Trophoblast cell (in vitro differentiated cells and primary cell): ENCODE results near the gene HNRNPC.

ENCODE experiments used
- DNase-seq, 2 donors: peaks; one replicate each; pipeline ENCODE4 v3.0.0-alpha.2; 2016
- H2AFZ ChIP-seq: 2 replicates; pipeline ENCODE4 v1.6.1; 2013; ENCODE audit warnings: low read length, moderate library complexity, mild to moderate bottlenecking; ENCODE audit not compliant: insufficient read depth, poor library complexity
- H2AK5ac ChIP-seq: 2 replicates; pipeline ENCODE4 v1.6.1; 2013; ENCODE audit warnings: mild to moderate bottlenecking, low read length
- H2BK120ac ChIP-seq: 2 replicates; pipeline ENCODE4 v1.6.1; 2013; ENCODE audit warnings: low read length, mild to moderate bottlenecking, moderate library complexity; ENCODE audit not compliant: insufficient read depth, poor library complexity
- H2BK12ac ChIP-seq: 2 replicates; pipeline ENCODE4 v1.6.1; 2013; ENCODE audit warnings: mild to moderate bottlenecking, low read length, moderate library complexity
- H2BK5ac ChIP-seq: 2 replicates; pipeline ENCODE4 v1.6.1; 2013; ENCODE audit warnings: low read length, low read depth, moderate library complexity, mild to moderate bottlenecking; ENCODE audit not compliant: poor library complexity
- H3K14ac ChIP-seq: 2 replicates; pipeline ENCODE4 v1.6.1; 2013; ENCODE audit warnings: mild to moderate bottlenecking, low read length
- H3K18ac ChIP-seq: 2 replicates; pipeline ENCODE4 v1.6.1; 2013; ENCODE audit warnings: mild to moderate bottlenecking, low read length
- H3K23ac ChIP-seq: 2 replicates; pipeline ENCODE4 v1.6.1; 2013; ENCODE audit warnings: low read length
- H3K27ac ChIP-seq: 2 replicates; pipeline ENCODE4 v1.5.1; 2013; ENCODE audit warnings: low read depth, mild to moderate bottlenecking, inconsistent platforms, low read length, moderate library complexity
- H3K27me3 ChIP-seq: 2 replicates; pipeline ENCODE4 v1.6.1; 2013; ENCODE audit warnings: inconsistent platforms, mild to moderate bottlenecking, low read length, moderate library complexity; ENCODE audit not compliant: insufficient read depth
- H3K36me3 ChIP-seq, 2 experiments: 1 replicate in 1 of 2; 2 replicates in 1 of 2; pipeline ENCODE4 v1.6.1; 2013; ENCODE audit warnings: low read length in 2 of 2, mild to moderate bottlenecking in 2 of 2, moderate library complexity in 1 of 2; ENCODE audit not compliant: insufficient read depth in 2 of 2, control insufficient read depth in 1 of 2
- H3K4ac ChIP-seq: 2 replicates; pipeline ENCODE4 v1.6.1; 2013; ENCODE audit warnings: low read depth, mild to moderate bottlenecking, low read length, moderate library complexity
- H3K4me1 ChIP-seq, 2 experiments: 1 replicate in 1 of 2; 2 replicates in 1 of 2; pipeline ENCODE4 v1.6.1; 2013; ENCODE audit warnings: low read length in 2 of 2, mild to moderate bottlenecking in 2 of 2, moderate library complexity in 1 of 2; ENCODE audit not compliant: insufficient read depth in 2 of 2, control insufficient read depth in 1 of 2
- H3K4me2 ChIP-seq: 2 replicates; pipeline ENCODE4 v1.6.1; 2013; ENCODE audit warnings: inconsistent platforms, mild to moderate bottlenecking, low read length, moderate library complexity
- H3K4me3 ChIP-seq: 2 replicates; pipeline ENCODE4 v1.5.1; 2013; ENCODE audit warnings: mild to moderate bottlenecking, low read depth, low read length, inconsistent platforms
- H3K79me1 ChIP-seq: one replicate; pipeline ENCODE4 v1.6.1; 2013; ENCODE audit warnings: low read length
- H3K79me2 ChIP-seq: 2 replicates; pipeline ENCODE4 v1.6.1; 2013; ENCODE audit warnings: low read length, mild to moderate bottlenecking; ENCODE audit not compliant: control insufficient read depth, insufficient read depth, poor library complexity
- H3K9ac ChIP-seq: 2 replicates; pipeline ENCODE4 v1.6.1; 2013; ENCODE audit warnings: mild to moderate bottlenecking, low read length
- H3K9me3 ChIP-seq: 2 replicates; pipeline ENCODE4 v1.6.1; 2013; ENCODE audit warnings: low read depth, mild to moderate bottlenecking, control low read depth, inconsistent platforms, low read length; ENCODE audit not compliant: insufficient read depth
- H4K12ac ChIP-seq: 2 replicates; pipeline ENCODE4 v1.6.1; 2013; ENCODE audit warnings: low read depth, mild to moderate bottlenecking, low read length, moderate library complexity
- H4K8ac ChIP-seq: 2 replicates; pipeline ENCODE4 v1.6.1; 2013; ENCODE audit warnings: low read depth, mild to moderate bottlenecking, low read length, moderate library complexity
- H4K91ac ChIP-seq: one replicate; pipeline ENCODE4 v1.6.1; 2013; ENCODE audit warnings: low read depth, mild to moderate bottlenecking, low read length, moderate library complexity
- WGBS: extraction: QIAGEN DNeasy Blood & Tissue Kit; methylation state at CpG from one replicate; pipeline ENCODE4 v1.1.7; 2013; ENCODE audit warnings: missing lambda C conversion rate; ENCODE audit not compliant: insufficient read length, insufficient coverage; ENCODE audit errors: extremely low coverage; 5-methylcytosine and 5-hydroxymethylcytosine counted together

HNRNPC gene

DNA sequence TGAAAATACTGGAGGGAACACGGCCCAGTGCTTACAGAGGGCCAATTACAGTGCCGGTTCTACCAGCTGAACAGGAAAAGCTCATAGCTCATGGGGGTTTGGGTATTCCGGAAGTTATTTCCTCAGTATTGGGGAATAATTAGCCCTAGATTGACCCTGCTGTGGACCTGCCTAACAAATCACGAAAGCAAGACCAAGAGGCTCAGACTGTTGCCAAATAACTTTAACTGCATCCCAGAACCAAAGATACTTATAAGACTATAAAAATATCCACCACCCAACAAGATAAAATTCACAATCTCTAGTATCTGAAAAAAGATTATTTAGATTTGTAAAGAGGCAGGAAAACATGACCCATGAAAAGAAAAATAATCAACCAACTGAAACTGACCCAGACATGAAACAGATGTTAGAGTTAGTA lies 105.4 kb downstream of the HNRNPC start:
- Histone ChIP-seq H3K79me1 (no peaks in the 10 kb centered on the region), H3K79me2 (no peaks in the 10 kb centered on the region), H3K4me1 (peaks cover 0 to 3% of the 10 kb centered on the region in 2 experiments), H2AFZ (no peak overlapping the region), H3K9me3 (peaks cover 1% of the 10 kb centered on the region), H4K8ac (no peak overlapping the region), H4K91ac (no peak overlapping the region), H3K18ac (no peak overlapping the region), H3K14ac (no peak overlapping the region), H3K4me3 (no peak overlapping the region), H4K12ac (no peak overlapping the region), H3K36me3 (no peaks in the 10 kb centered on the region), H2BK12ac (no peak overlapping the region), H3K9ac (no peak overlapping the region), H2BK5ac (no peak overlapping the region), H3K4me2 (no peak overlapping the region), H2AK5ac (no peak overlapping the region), H3K23ac (no peak overlapping the region), H2BK120ac (no peak overlapping the region), H3K4ac (no peak overlapping the region), H3K27ac (no peak overlapping the region), H3K27me3 (no peaks in the 10 kb centered on the region)
- DNase-seq = peak in 1 of 2 donors; percentile 7
- WGBS = no CpG with 5 or more reads among the region's 4 CpGs

DNA sequence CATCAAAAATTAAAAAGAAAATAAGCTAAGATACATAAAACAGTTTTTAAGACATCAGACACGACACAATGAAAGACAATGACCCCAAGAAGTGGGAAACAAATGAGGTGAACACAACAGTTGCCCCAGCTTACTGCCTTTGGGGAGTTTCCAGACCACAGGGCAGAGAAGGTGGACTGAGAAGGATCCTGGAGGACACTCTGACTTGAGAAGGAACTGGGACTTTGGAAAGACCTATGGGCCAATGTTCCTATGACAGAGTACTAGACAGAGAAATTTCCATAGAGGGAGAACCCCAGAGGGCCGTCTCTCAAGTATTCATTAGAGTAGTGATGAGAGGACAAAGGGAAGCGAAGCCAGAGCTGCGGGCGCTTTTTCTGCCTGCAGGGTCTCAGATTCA lies 107.2 kb downstream of the HNRNPC start:
- H3K9ac ChIP-seq = no peak overlapping the region
- H4K91ac ChIP-seq = no peak overlapping the region
- H2AFZ ChIP-seq = no peak overlapping the region
- no peak overlapping the region for H4K8ac ChIP-seq
- H2BK120ac ChIP-seq = no peak overlapping the region
- no peaks in the 10 kb centered on the region for H3K9me3 ChIP-seq
- no peak for DNase-seq
- no peaks in the 10 kb centered on the region for H3K79me1 ChIP-seq
- H3K27ac ChIP-seq = no peak overlapping the region
- no peak overlapping the region for H2BK12ac ChIP-seq
- H3K27me3 ChIP-seq = no peaks in the 10 kb centered on the region
- peaks cover 0 to 3% of the 10 kb centered on the region in 2 experiments for H3K4me1 ChIP-seq
- no peak overlapping the region for H3K23ac ChIP-seq
- no peak overlapping the region for H2BK5ac ChIP-seq
- H3K18ac ChIP-seq = no peak overlapping the region
- H4K12ac ChIP-seq = no peak overlapping the region
- no peaks in the 10 kb centered on the region for H3K79me2 ChIP-seq
- H2AK5ac ChIP-seq = no peak overlapping the region
- H3K4me3 ChIP-seq = no peak overlapping the region
- no peak overlapping the region for H3K4me2 ChIP-seq
- no peak overlapping the region for H3K14ac ChIP-seq
- H3K36me3 ChIP-seq = no peaks in the 10 kb centered on the region
- no CpG with 5 or more reads among the region's 5 CpGs for WGBS
- H3K4ac ChIP-seq = no peak overlapping the region

DNA sequence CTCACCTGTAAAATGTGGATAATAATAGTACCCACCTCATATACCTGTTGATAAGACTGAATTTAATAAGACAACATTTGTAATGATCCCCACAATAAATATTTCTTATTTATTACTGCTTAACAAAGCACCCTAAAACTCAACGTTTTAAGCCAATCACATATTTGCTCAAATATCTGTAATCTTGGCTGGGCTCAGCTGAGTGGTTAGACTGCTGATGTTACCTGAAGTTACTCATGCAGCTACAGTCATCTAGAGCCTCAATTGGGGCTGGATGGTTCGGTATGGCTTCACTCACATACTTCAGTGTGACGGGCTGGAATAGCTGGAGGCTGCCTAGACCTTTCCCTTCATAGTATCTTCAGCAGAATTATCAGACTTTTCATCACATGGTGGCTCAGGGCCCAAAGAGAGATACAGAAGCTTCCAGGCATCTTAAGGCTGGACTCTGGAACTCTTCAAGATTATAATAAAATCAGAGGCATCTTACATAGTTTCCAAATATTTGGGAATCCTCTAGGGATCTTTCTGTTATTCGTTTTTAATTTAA lies 109.1 kb downstream of the HNRNPC start:
- no peaks in the 10 kb centered on the region for H3K79me1 ChIP-seq
- no CpG with 5 or more reads among the region's 4 CpGs for WGBS
- H3K27ac ChIP-seq = no peak overlapping the region
- no peak overlapping the region for H2AFZ ChIP-seq
- no peak overlapping the region for H3K4me2 ChIP-seq
- no peak overlapping the region for H4K8ac ChIP-seq
- H4K91ac ChIP-seq = no peak overlapping the region
- no peaks in the 10 kb centered on the region for H3K79me2 ChIP-seq
- no peak overlapping the region for H2AK5ac ChIP-seq
- H3K36me3 ChIP-seq = no peaks in the 10 kb centered on the region
- H3K4me3 ChIP-seq = no peak overlapping the region
- H3K4ac ChIP-seq = no peak overlapping the region
- no peak overlapping the region for H3K23ac ChIP-seq
- H2BK120ac ChIP-seq = no peak overlapping the region
- H3K18ac ChIP-seq = no peak overlapping the region
- H2BK12ac ChIP-seq = no peak overlapping the region
- no peak overlapping the region for H3K9ac ChIP-seq
- H3K9me3 ChIP-seq = peaks cover 4% of the 10 kb centered on the region
- H2BK5ac ChIP-seq = no peak overlapping the region
- H4K12ac ChIP-seq = no peak overlapping the region
- no peak overlapping the region for H3K14ac ChIP-seq
- H3K27me3 ChIP-seq = no peaks in the 10 kb centered on the region
- H3K4me1 ChIP-seq = peaks cover 0 to 3% of the 10 kb centered on the region in 2 experiments
- DNase-seq = peak; percentile 63 to 73
